Measurements from ENCODE around the gene ELAVL1.

ELAVL1 gene

GRCh38 chr19:7909471-7910067 lies 95.9 kb downstream of the ELAVL1 start:
- no peak for DNase-seq (ENCODE audit: low read depth)

- no peak for DNase-seq (ENCODE audit: low read depth)
These were observed 96.5 kb downstream of the ELAVL1 start for GRCh38 chr19:7908742-7909461.

All from iris pigment epithelial cell (primary cell).